GM18505 (cell line): ENCODE measurements around the gene CADM1.
A peak's percentile ranks its signal among the peaks of the same experiment; 100 is the strongest.

Source experiments
- ATAC-seq: cut with Tn5 transposase; IDR thresholded peaks from one replicate; pipeline ENCODE4 v1.9.1; 2021; ENCODE audit not compliant: unreplicated experiment
- POLR2A ChIP-seq: IDR thresholded peaks from 4 replicates; pipeline ENCODE4 v1.6.1; 2011; ENCODE audit warnings: borderline replicate concordance; ENCODE audit not compliant: insufficient read depth, insufficient read length; ENCODE audit errors: extremely low read depth

CADM1 gene

DNA sequence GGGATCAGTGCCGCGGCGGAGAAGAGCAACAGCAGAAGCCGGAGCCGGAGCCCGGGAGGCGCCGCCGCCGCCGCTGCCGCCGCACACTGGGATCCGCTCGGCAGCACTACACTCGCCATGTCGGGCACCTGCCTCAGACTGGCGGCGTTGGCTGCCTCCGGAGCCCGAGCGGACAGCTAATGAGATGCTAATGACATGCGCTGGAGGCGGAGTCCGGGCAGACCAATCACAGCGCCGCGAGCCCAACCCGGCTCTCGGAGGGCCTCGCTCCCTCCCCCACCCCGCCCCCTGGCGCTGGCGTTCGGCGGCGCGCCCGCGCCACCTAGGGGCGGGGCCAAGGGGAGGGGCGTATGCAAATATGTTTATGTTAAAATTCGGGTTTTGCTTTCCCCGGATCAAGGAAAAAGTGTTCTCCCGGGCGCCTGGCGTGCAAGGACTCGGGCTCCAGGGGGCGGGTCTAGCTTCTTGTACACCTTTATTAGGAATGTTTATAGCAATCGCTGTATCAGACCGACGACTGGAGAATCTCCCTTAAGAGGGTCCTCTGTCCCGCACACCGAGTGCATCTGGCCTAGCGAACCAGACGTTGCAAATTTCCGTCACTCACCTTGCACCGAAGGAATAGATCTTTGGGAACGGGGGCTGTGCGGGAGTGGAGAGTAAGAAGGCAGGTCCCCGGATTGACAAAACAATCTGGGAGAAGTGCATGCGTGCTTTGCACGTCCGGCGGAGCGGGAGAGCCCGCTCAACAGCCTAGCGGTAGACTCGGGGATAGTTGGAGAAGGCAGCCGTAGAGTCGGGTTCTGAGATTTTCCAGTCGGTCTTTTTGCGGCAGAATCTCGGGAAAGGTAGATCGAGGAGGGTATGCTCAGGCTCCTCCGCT lies at the start of gene CADM1:
CADM1 (minus strand) TSS at position 140 of the 883 bp plus-strand sequence.
- peak; percentile 70 for ATAC-seq

DNA sequence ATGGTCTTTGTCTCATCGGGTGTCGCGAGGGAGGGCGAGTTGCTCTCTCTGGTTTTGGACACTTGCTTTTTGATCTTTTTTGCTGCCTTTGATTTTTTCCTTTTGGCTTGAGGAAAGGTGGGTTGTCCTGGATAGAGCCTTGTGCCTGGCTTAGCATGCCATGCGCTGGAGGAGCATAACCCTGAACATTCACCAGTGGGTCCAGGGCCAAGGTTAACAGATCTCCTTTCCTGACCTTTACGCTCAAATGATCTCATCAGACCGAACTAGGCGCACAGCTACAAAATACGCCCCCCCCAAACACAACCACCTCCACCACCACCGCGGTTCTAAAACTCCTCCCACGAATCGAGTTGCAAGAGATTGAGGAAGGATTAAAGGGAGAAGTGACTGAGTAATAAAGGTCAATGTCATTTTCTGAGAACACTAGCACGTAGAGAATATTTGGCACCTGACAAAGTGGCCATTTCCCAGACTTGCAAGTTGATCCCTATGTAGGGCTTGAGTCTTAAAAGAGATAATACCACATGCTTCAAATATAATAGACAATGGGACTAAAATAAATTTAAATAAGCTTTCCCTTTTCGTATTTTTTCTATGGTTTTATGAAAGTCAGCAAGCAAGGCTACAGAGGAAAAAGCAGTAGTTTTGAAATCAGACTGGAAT lies 48.7 kb upstream of the CADM1 start:
- TF ChIP-seq POLR2A = no peak

More for the DNA sequence above, at the start of gene CADM1:
- peak; percentile 64 for TF ChIP-seq POLR2A

GRCh38 chr11:115552151-115552772 lies 48.0 kb upstream of the CADM1 start:
- ATAC-seq = no peak
- TF ChIP-seq POLR2A = no peak

More for the DNA sequence above, 48.7 kb upstream of the CADM1 start:
- ATAC-seq = no peak

DNA sequence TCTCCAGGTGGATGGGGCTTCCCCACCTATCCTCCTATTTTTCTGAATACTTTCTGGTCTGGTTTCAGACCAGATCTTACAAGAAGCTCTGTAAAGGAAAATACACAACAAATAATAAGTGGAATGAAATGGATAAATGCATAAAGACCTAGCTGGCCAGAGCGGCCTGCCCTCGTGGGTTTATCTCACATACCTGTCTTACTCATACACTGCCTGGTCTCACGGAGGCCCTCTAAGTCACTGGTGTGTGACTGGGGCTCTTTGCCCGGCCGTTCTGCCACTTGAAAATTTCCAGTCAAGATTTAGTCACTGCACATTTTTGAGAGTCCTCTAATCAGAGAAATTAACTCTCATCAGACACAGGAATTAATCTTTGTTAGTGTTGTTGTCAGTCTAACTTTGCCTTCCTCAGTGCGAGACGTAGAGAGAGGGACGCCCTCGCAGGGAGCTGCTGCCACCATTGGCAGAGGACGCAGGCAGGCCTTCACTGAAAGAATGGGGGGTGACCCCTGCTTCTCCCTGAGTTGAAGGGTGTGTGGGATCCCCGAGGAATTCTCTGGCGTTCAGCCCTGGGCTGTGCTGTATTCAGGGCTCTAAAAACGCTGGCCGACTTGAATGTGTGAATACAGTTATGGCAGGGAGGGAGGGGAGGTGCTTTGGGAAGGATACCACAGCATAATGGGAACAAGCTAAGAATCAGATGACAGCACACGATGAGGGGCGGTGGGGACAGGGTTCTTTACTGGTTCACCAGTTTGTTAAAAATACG lies 46.3 kb upstream of the CADM1 start:
- ATAC-seq = no peak
- no peak for TF ChIP-seq POLR2A

DNA sequence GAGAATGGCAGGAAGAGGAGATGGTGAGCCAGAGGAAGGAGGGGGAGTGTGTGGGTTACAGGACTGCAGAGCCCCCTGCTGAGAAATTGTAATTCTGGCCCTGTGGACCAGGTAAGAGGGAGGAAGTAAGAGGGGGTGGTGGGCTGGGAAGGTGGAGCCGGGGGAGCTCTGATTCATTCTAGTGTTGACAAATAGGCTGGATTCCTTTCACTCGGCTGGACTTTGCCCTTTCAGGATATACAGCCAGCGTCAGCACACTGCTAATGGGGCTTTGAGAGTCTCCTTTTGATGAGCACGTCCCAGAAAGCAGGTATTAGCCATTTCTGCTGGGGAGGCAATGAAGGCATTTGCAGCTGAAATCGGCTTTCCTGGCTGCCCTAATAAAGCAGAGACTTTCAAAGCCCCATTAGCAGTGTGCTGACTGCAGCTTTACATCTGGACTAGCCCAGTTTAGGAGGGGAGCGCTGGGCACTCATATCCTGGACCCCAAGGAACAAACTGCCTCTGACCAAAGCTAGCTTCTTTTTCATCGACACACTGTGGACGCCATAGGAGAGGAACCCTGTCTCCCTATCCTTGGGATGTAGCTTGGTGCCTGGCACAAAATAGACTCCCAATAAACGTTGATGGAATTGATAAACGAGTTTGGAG lies 44.8 kb upstream of the CADM1 start:
- no peak for ATAC-seq
- no peak for TF ChIP-seq POLR2A

DNA sequence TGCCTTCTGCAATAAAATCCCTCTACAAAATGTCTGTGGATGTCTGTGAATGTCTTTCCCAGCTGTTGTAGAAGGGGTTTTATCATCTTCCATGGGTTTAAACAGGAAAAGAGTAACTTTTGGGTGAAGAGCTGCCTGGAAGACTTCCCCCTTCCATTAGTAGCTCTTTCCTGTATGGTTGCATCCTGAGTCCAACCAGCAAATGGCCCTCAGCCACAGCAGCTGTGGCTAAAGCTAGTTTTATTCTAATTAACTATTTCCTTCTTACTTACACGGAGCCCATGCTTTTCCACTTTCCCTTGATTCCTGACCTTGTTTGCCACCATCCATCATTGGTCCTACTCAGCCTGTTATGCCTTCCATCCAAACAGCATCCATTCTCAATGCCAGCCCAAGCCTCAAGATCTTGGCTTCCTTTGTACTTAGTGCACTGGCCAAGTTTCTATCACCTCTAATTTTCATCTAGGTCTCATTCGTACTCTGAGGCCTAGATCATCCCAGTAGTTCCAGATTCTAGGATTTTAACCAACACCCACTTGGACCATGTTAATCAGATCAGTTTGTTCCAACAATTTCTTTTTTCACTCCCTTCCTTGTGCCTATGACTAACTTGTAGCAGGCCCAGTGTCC lies 41.5 kb upstream of the CADM1 start:
- TF ChIP-seq POLR2A = no peak
- ATAC-seq = no peak

- no peak for TF ChIP-seq POLR2A
- no peak for ATAC-seq
These were observed 40.3 kb upstream of the CADM1 start for GRCh38 chr11:115544422-115544948.

- TF ChIP-seq POLR2A = no peak
- no peak for ATAC-seq
These were observed 37.3 kb upstream of the CADM1 start for GRCh38 chr11:115541518-115541917.

DNA sequence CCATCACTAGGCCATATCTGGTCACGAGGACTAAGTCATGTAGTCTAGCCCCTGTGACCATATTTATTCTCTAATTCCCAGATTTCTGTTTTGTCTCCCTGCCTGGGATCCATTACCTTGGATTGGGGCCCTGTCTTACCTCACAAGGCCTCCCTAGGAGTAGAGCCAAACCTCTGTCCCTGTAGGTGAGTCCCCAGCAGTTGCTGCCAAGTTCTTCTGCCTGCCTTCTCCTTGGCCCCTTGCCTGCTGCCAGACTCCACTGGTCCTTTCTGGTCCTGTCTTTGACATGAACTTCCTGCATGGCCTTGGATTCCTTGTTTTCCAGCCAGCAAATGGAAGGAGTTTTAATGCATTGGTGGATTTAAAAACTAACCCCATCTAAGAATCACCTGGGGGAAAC lies 35.6 kb upstream of the CADM1 start:
- TF ChIP-seq POLR2A = no peak
- no peak for ATAC-seq

DNA sequence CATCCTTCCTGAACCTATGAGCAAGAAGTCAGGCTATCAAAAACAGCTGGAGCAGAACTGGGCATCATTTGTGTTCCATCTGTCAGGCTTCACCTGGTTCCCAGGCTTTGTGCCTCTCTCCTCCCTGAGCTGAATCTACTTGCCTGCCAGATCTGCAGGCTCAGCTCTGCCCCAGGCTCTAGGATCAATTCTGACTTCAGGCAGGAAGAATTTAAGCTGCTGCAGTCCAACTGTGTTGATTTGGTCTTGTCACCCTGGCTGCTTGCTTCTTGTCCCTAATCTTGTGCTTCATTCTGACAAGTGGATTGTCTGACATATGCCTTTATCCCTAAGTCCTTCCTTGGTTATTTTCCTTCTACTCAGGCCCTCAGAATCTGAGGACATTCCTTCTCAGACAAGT lies 31.6 kb upstream of the CADM1 start:
- ATAC-seq = no peak
- no peak for TF ChIP-seq POLR2A

DNA sequence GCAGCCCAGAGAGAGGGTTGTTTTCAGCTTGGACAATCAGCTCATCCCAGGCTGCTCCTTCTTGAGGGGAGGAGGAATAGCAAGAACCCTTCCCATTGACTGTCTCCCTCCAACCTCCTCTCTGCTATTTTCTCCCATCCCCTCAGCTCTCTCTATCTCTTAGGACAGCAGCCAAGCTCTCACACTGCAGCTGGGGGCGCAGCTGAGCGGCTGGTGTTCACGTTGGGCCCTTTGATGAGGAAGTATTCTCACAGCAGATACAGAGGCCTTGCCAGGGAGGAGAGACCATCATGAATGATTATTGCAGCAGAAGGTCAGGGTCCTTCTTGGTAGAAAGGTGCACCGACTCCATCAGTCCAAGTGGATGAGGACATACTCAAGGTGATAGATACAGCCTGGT lies 26.5 kb upstream of the CADM1 start:
- TF ChIP-seq POLR2A = no peak
- ATAC-seq = no peak

DNA sequence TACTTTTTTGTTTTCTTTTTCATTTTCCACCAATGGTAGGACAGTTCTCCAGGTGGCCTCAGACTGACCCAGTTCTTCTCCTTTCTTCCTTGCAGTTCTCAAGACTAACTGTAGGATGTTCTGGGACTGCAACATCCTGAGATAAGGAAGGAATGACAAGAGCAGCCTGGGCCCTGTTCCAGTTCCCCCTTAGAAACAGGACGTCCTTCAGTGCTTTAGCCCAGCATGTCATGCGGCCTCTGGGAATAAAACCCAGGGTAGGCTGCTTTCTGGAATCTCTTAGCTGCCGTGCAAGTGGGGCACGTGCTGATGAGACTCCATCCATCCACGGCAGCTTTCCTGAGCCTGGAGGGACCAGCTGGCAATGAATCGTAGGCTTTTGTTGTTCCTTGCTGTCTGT lies 24.0 kb upstream of the CADM1 start:
- TF ChIP-seq POLR2A = no peak
- ATAC-seq = no peak
